Pancreas (tissue), 10 donors: ENCODE data around the gene DTWD2. TPM values are rescaled to one million over a fixed set of nuclear protein-coding genes. Genes with fewer than 3 reads are reported as not detected.

Experiments used
- ATAC-seq, 4 donors: fragments of 200-7000 bp; cut with Tn5 transposase; one replicate each; pipeline versions ENCODE4 v1.8.0 to v1.9.1; 2020; ENCODE audit warnings: mild to moderate bottlenecking in 4 of 4, moderate library complexity in 4 of 4
- DNase-seq, 6 donors: peaks; one replicate each; pipeline ENCODE4 v3.0.0-alpha.2; 2020
- FAIRE-seq: peaks from 2 replicates; lab custom pipeline; 2012; peaks lifted over from hg19 to GRCh38; lab: Jason Lieb, UNC
- H3K27ac ChIP-seq, 4 donors: fragments of 200-600 bp; sonication (generic); 1 replicate in 3 of 4; 2 replicates in 1 of 4; pipeline versions ENCODE4 v1.5.0 to v1.8.0; 2020
- H3K27me3 ChIP-seq, 4 donors: fragments of 200-600 bp; one replicate each; pipeline ENCODE4 v1.8.0; 2021
- H3K36me3 ChIP-seq, 3 donors: fragments of 200-600 bp; sonication (generic) in 1 of 3; one replicate each; pipeline versions ENCODE4 v1.5.0 to v1.8.0; 2020 to 2021
- H3K4me1 ChIP-seq, 3 donors: fragments of 200-600 bp; one replicate each; pipeline ENCODE4 v1.8.0; 2021
- H3K4me3 ChIP-seq, 4 donors: fragments of 200-600 bp; sonication (generic) in 2 of 4; one replicate each; pipeline versions ENCODE4 v1.5.0 to v1.8.0; 2020 to 2021
- H3K9me3 ChIP-seq, 4 donors: fragments of 200-600 bp; one replicate each; pipeline ENCODE4 v1.8.0; 2021
- CTCF ChIP-seq, 4 donors: fragments of 200-600 bp; sonication (generic) in 3 of 4; IDR thresholded peaks; one replicate each; pipeline versions ENCODE4 v1.5.0 to v1.8.0; 2021; ENCODE audit warnings: antibody characterized with exemption in 4 of 4
- WGBS, 2 donors: extraction: QIAGEN DNeasy Blood & Tissue Kit; methylation state at CpG; one replicate each; pipeline ENCODE4 v1.1.7; 2013; 5-methylcytosine and 5-hydroxymethylcytosine counted together
- intact Hi-C, 3 donors: fragments of 100-400 bp; cut with DNase I; formaldehyde crosslinking; loops; one replicate each; pipeline versions ENCODE4 v1.11.1 to v1.14.2; 2022
- polyA plus RNA-seq, 2 donors: library from polyadenylated mRNA; stranded (reverse); fragments of 200-250 nt; gene quantifications; one replicate each; pipeline ENCODE4 v1.2.3, GENCODE V29; 2013
- total RNA-seq, 6 donors: library from RNA; stranded (reverse); fragmentation: NEBNext Ultra II Directional in 4 of 6; extraction: Animal tissue kit (Norgen Biotek cat#: 25700) in 4 of 6; gene quantifications; one replicate each; pipeline versions ENCODE4 v1.2.1 to v1.2.4, GENCODE V29; 2021 to 2023
- donor health status: healthy with polysubstance abuse.
- donor health status: DM: no; HTN: no; CAD: no; lungs with moderate emphysema.
- donor health status: DM: no; HTN: no; CAD: no.
- donor health status: control.
- donor health status: control.
- donor health status: Bipolar disorder and iron deficiency.
- donor health status: DM: yes; HTN: yes; CAD: no.
- donor health status: DM: no; HTN: no; CAD: no.
- donor health status: DM: no; HTN: no; CAD: no.
- donor health status: DM: yes; HTN: yes; CAD: no.

Gene DTWD2
- total and polyA plus RNA-seq, 8 donors: 1.8 to 6.9 (median 4.5) TPM

- peak; percentile 65 to 69 (median 68) for ATAC-seq
- Histone ChIP-seq H3K9me3 (no peaks in the 10 kb centered on the region), H3K4me3 (no peak overlapping the region), H3K27me3 (no peaks in the 10 kb centered on the region), H3K4me1 (peaks cover 0 to 18% (median 12%) of the 10 kb centered on the region in 3 donors), H3K36me3 (no peaks in the 10 kb centered on the region), H3K27ac (peak overlapping the region in 2 of 4 donors; percentile 3 to 39)
- intact Hi-C loops: no loop called here
- no peak for FAIRE-seq
- TF ChIP-seq CTCF (IDR thresholded peaks at IDR 0.05): no peak
- no peak for DNase-seq
Observed at GRCh38 chr5:118906947-118907346, 81.4 kb downstream of the DTWD2 start.

- H3K36me3 ChIP-seq: no peaks in the 10 kb centered on the region
- DNase-seq: no peak
- intact Hi-C loops: no loop called here
- FAIRE-seq: no peak
- H3K27ac ChIP-seq: no peak overlapping the region
- H3K4me3 ChIP-seq: no peak overlapping the region
- no peak for ATAC-seq
- H3K27me3 ChIP-seq: no peaks in the 10 kb centered on the region
- WGBS, 2 donors: 52 to 54% methylated on average over 1 of the region's 1 CpG
- H3K9me3 ChIP-seq: no peaks in the 10 kb centered on the region
- TF ChIP-seq CTCF (IDR thresholded peaks at IDR 0.05): no peak
- peaks cover 5 to 19% (median 12%) of the 10 kb centered on the region in 3 donors for H3K4me1 ChIP-seq
Observed at GRCh38 chr5:118905196-118905595, 83.2 kb downstream of the DTWD2 start.

- Histone ChIP-seq H3K9me3 (no peaks in the 10 kb centered on the region), H3K4me3 (no peak overlapping the region), H3K4me1 (peaks cover 5 to 22% (median 12%) of the 10 kb centered on the region in 3 donors), H3K27ac (peak overlapping the region in 3 of 4 donors; percentile 4 to 30 (median 29)), H3K27me3 (no peaks in the 10 kb centered on the region), H3K36me3 (no peaks in the 10 kb centered on the region)
- DNase-seq (no peak), ATAC-seq (peak; percentile 57 to 76 (median 70)), FAIRE-seq (peak; percentile 63)
- no peak for TF ChIP-seq CTCF (IDR thresholded peaks at IDR 0.05)
- intact Hi-C loops: no loop called here
Observed at GRCh38 chr5:118902656-118903438, 85.5 kb downstream of the DTWD2 start.

- peaks cover 0 to 3% (median 0%) of the 10 kb centered on the region in 3 donors for H3K4me1 ChIP-seq
- no peaks in the 10 kb centered on the region for H3K9me3 ChIP-seq
- DNase-seq (no peak), FAIRE-seq (no peak), ATAC-seq (no peak)
- 88 to 93% methylated on average over 1 of the region's 1 CpG for WGBS, 2 donors
- no peak overlapping the region for H3K27ac ChIP-seq
- no peak for TF ChIP-seq CTCF (IDR thresholded peaks at IDR 0.05)
- no peaks in the 10 kb centered on the region for H3K27me3 ChIP-seq
- no peaks in the 10 kb centered on the region for H3K36me3 ChIP-seq
- H3K4me3 ChIP-seq: no peak overlapping the region
- intact Hi-C loops: no loop called here
Observed at GRCh38 chr5:118894709-118895108, 93.6 kb downstream of the DTWD2 start.

- 39 to 48% methylated on average over 2 of the region's 2 CpGs for WGBS, 2 donors
- H3K36me3 ChIP-seq: no peaks in the 10 kb centered on the region
- ATAC-seq (no peak), FAIRE-seq (no peak), DNase-seq (no peak)
- H3K27me3 ChIP-seq: no peaks in the 10 kb centered on the region
- H3K27ac ChIP-seq: no peak overlapping the region
- no peaks in the 10 kb centered on the region for H3K9me3 ChIP-seq
- intact Hi-C loops: no loop called here
- no peaks in the 10 kb centered on the region for H3K4me1 ChIP-seq
- no peak for TF ChIP-seq CTCF (IDR thresholded peaks at IDR 0.05)
- no peak overlapping the region for H3K4me3 ChIP-seq
Observed at GRCh38 chr5:118891252-118891651, 97.1 kb downstream of the DTWD2 start.
